IPS-20b (cell line): ENCODE results near the gene TSC2.

Source experiments
- H3K27ac ChIP-seq: one replicate; pipeline ENCODE4 v1.5.1; 2013; ENCODE audit warnings: low read length
- H3K27me3 ChIP-seq: 2 replicates; pipeline ENCODE4 v1.6.1; 2013; ENCODE audit warnings: mild to moderate bottlenecking, low read length, inconsistent platforms; ENCODE audit not compliant: insufficient read depth
- H3K36me3 ChIP-seq: 2 replicates; pipeline ENCODE4 v1.6.1; 2013; ENCODE audit warnings: low read depth, mild to moderate bottlenecking, inconsistent platforms, low read length, moderate library complexity; ENCODE audit not compliant: insufficient read depth
- H3K4me1 ChIP-seq: 2 replicates; pipeline ENCODE4 v1.6.1; 2013; ENCODE audit warnings: mild to moderate bottlenecking, control low read depth, inconsistent platforms, low read length, moderate library complexity; ENCODE audit not compliant: insufficient read depth
- H3K4me3 ChIP-seq: 2 replicates; pipeline ENCODE4 v1.5.1; 2013; ENCODE audit warnings: mild to moderate bottlenecking, low read length, inconsistent platforms
- H3K9ac ChIP-seq: 2 replicates; pipeline ENCODE4 v1.6.1; 2013; ENCODE audit warnings: low read depth, mild to moderate bottlenecking, inconsistent platforms, low read length, moderate library complexity
- H3K9me3 ChIP-seq: 2 replicates; pipeline ENCODE4 v1.6.1; 2013; ENCODE audit warnings: mild to moderate bottlenecking, low read depth, low read length, inconsistent platforms; ENCODE audit not compliant: insufficient read depth

The TSC2 gene

DNA sequence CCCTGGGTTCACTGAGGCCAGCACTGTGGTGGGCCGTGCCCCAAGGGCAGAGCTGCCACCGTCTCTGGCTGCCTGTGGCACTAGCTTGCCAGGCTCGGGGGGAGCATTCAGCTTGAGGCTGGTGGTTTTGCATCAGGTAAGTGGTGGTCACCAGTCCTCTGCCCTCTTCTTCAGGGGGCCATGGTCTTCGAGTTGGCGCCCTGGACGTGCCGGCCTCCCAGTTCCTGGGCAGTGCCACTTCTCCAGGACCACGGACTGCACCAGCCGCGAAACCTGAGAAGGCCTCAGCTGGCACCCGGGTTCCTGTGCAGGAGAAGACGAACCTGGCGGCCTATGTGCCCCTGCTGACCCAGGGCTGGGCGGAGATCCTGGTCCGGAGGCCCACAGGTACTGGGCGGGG is 32.2 kb downstream of the TSC2 start:
- Histone ChIP-seq H3K9me3 (no peaks in the 10 kb centered on the region), H3K27me3 (no peaks in the 10 kb centered on the region), H3K27ac (no peak overlapping the region), H3K36me3 (peaks cover 24% of the 10 kb centered on the region; the same call in 1 of the 2 replicates), H3K4me1 (no peaks in the 10 kb centered on the region), H3K4me3 (no peak overlapping the region), H3K9ac (no peak overlapping the region)

DNA sequence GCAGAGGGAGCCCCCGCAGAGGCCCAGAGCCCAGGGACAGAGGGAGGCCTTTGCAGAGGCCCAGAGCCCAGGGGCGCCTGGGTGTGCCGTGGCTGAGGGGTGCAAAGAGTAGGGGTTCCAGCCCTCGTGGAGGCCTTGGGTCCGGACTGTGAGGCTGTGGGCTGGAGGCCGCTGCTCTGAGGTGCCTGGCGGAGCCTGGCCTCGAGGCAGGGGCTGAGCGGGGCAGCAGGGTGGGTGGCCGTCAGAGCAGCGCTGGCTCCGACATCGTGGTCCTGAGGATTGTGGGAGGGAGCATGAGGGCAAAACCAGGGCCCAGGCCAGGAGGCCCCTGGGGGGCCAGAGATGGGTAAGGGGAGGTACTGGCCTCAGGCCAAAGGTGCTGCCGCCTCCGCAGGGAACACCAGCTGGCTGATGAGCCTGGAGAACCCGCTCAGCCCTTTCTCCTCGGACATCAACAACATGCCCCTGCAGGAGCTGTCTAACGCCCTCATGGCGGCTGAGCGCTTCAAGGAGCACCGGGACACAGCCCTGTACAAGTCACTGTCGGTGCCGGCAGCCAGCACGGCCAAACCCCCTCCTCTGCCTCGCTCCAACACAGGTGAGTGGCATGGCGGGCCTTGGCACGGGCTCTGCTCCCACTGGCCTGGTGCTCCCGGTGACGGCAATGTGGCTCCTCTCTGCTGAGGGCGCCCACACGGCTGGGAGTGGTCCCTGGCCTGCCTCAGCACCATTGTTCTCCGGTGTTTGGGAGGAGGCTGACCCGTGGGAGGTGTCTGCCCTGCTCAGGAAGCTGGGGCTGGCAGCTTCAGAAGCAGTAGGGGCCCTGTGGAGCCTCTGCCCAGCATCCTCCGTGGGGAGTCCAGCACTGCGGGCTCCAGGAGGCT is 33.7 kb downstream of the TSC2 start:
- Histone ChIP-seq H3K9ac (no peak overlapping the region), H3K36me3 (peaks cover 24% of the 10 kb centered on the region), H3K4me3 (no peak overlapping the region), H3K27ac (no peak overlapping the region), H3K27me3 (no peaks in the 10 kb centered on the region), H3K4me1 (no peaks in the 10 kb centered on the region), H3K9me3 (no peaks in the 10 kb centered on the region)

DNA sequence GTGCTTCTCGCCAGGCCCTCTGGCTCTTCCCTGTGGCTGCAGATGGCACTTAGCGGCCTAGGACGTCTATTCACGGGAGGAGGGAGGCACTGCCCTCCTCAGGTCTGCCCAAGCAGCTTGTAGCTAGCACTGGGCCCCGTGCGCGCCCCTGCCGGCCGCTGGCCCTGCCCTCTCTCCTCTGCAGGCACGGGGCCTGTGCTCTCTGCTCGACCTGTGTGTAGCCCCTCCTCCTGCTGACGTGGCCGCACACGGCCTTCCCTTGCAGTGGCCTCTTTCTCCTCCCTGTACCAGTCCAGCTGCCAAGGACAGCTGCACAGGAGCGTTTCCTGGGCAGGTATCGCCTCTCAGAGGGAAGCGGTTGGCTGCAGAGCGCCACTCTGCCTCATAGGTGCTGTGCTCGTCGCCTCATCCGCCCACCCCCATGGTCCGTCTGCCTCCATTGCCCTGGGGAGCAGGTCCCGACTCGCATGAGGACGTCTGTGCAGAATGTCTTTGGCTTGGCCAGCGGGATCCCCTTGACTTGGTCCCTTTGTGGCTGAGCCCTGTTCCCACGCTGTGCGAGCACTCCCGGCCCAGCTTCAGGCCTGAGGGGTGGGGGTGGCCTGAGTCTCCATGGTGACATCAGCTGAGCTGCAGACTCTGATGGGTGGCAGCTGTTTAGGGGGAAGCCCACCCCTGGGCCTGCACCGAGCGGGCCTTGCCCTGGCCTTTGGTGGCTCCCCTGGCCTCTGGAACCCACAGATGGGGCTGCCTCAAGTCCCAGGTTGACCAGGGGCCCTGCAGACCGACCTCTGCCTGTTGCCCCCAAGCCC is 34.6 kb downstream of the TSC2 start:
- Histone ChIP-seq H3K4me1 (no peaks in the 10 kb centered on the region), H3K36me3 (peaks cover 29% of the 10 kb centered on the region), H3K4me3 (no peak overlapping the region), H3K27me3 (no peaks in the 10 kb centered on the region), H3K9ac (no peak overlapping the region), H3K9me3 (no peaks in the 10 kb centered on the region), H3K27ac (no peak overlapping the region)

DNA sequence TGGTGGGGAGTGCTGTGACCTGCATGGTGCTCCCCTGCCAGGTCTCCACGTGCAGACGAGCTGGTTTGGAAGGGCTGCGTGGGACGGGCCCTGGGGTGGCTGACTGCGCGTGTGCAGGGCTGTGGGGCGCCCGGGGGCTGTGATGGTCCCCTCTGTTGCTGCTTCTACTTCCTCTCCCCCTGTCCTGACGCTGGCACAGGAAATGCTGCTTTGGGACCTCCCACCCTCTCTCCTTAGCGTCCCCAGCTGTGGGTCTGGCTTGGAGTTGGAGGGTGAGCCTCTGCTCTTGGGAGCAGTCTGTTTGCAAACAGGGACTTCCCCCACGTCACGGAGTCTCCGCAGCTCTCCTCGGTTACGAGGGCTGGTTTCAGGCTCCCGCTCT is 35.2 kb downstream of the TSC2 start:
- peaks cover 29% of the 10 kb centered on the region for H3K36me3 ChIP-seq
- H3K9me3 ChIP-seq: no peaks in the 10 kb centered on the region
- no peaks in the 10 kb centered on the region for H3K4me1 ChIP-seq
- H3K27ac ChIP-seq: no peak overlapping the region
- no peak overlapping the region for H3K9ac ChIP-seq
- H3K4me3 ChIP-seq: no peak overlapping the region
- no peaks in the 10 kb centered on the region for H3K27me3 ChIP-seq

DNA sequence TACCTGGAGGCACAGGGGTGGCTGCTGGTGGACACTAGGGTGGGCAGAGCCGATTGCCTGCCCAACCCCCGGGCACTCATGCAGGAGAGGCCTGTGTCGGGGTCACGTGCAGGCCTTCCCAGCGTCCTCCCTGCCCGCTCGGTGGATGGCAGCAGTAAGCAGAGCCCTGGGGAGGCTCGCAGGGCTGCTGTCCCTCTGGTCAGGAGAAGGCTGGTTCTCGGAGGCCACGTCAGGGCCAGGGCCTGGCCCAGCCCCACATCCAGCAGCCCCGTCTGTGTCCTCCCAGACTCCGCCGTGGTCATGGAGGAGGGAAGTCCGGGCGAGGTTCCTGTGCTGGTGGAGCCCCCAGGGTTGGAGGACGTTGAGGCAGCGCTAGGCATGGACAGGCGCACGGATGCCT is 35.6 kb downstream of the TSC2 start:
- Histone ChIP-seq H3K4me1 (no peaks in the 10 kb centered on the region), H3K4me3 (no peak overlapping the region), H3K9me3 (no peaks in the 10 kb centered on the region), H3K27me3 (no peaks in the 10 kb centered on the region), H3K27ac (no peak overlapping the region), H3K36me3 (peaks cover 30% of the 10 kb centered on the region), H3K9ac (no peak overlapping the region)

DNA sequence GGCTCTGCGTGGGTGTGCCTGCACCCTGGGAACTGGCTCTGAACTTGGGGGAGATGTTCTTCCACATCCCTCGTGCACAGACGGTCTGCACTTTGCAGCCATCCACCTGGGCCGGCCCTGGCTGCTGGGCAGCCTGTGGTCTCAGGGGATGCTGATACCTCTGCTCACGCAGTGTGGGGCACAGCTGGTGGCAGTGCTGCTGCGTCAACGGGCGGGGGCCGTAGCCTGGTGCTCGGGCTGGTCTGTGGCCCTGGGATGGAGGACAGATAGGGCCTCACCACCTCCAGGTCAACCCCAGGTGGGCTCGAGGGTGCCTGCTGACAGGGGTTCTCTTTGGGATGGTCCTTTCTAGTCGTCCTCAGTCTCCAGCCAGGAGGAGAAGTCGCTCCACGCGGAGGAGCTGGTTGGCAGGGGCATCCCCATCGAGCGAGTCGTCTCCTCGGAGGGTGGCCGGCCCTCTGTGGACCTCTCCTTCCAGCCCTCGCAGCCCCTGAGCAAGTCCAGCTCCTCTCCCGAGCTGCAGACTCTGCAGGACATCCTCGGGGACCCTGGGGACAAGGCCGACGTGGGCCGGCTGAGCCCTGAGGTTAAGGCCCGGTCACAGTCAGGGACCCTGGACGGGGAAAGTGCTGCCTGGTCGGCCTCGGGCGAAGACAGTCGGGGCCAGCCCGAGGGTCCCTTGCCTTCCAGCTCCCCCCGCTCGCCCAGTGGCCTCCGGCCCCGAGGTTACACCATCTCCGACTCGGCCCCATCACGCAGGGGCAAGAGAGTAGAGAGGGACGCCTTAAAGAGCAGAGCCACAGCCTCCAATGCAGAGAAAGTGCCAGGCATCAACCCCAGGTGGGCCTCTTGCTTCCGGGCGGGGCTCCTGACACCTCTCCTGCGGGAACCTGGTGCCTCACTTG is 36.3 kb downstream of the TSC2 start:
- H3K27me3 ChIP-seq: no peaks in the 10 kb centered on the region
- H3K36me3 ChIP-seq: peaks cover 32% of the 10 kb centered on the region
- H3K9me3 ChIP-seq: no peaks in the 10 kb centered on the region
- no peak overlapping the region for H3K4me3 ChIP-seq
- H3K27ac ChIP-seq: no peak overlapping the region
- no peaks in the 10 kb centered on the region for H3K4me1 ChIP-seq
- H3K9ac ChIP-seq: no peak overlapping the region

DNA sequence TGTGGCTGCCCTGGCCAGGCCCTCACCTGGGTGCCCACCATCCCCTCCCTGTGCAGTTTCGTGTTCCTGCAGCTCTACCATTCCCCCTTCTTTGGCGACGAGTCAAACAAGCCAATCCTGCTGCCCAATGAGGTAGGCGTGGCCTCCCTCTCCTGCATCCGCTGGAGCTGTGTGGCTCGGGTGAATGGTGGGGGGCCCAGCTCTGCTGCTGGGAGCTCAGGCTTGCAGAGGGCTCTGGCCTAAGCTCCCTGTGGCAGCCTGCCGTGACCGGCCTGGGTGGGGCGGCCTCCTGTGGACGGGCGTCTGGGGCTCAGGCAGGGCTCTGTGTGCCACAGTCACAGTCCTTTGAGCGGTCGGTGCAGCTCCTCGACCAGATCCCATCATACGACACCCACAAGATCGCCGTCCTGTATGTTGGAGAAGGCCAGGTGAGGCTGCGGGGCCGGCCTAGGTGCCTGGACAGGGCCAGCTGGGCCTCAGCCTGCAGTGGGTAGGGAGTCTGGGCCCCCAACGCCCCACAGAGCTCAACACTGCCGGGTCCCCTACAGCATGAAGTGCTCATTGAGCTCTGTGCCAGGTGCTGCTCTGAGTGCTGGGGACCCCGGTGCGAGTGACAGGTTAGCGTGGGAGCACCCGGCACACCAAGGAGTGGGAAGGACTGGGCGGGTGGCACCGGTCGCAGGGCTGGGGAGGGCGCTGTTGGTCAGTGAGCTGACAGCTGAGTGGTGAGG is 37.3 kb downstream of the TSC2 start:
- Histone ChIP-seq H3K36me3 (peaks cover 27% of the 10 kb centered on the region), H3K27ac (no peak overlapping the region), H3K9ac (no peak overlapping the region), H3K27me3 (no peaks in the 10 kb centered on the region), H3K4me3 (no peak overlapping the region), H3K9me3 (no peaks in the 10 kb centered on the region), H3K4me1 (no peaks in the 10 kb centered on the region)

DNA sequence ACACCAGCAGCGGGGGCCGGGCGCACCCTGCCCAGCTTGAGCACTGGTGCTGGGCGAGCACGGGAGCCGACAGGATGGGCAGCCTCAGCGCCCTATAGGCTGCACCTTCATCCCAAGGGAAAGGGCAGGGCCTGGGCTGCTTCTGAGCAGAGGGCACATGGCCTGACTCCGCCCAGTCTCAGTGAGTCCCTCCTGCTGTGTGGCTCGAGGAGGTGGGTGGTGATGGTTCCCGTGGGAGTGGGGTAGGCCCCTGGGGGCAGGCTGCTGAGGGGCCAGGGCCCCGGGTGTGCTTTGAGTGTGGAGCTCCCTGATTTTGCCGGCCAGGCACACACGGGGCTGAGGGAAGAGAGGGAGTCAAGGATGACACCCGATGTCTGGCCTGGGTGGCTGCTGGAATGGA is 37.9 kb downstream of the TSC2 start:
- H3K9ac ChIP-seq: no peak overlapping the region

DNA sequence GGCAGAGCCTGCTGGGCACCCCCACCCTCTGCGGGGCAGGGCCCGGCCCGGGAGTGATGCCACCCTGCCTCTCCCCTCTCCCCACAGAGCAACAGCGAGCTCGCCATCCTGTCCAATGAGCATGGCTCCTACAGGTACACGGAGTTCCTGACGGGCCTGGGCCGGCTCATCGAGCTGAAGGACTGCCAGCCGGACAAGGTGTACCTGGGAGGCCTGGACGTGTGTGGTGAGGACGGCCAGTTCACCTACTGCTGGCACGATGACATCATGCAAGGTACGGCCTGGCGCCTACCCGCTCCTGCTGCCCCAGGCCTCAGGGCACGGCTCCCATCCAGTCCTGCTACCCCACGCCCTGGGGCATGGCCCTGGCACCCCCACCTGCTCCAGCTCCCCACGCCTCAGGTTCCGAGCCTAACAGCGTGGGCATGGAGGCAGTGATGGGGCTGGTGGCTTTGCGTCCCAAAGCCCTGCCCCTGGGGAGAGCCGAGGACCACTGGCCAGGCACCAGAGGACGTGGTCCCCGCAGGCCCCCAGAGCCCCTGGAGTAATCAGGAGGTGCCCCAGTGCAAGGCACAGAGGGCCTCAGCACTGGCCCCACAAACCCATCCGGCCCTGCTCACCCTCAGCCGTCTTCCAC is 38.4 kb downstream of the TSC2 start:
- no peaks in the 10 kb centered on the region for H3K27me3 ChIP-seq
- no peaks in the 10 kb centered on the region for H3K9me3 ChIP-seq
- no peak overlapping the region for H3K27ac ChIP-seq
- H3K4me3 ChIP-seq: no peak overlapping the region
- H3K36me3 ChIP-seq: peaks cover 27% of the 10 kb centered on the region
- no peak overlapping the region for H3K9ac ChIP-seq
- H3K4me1 ChIP-seq: no peaks in the 10 kb centered on the region

More for the DNA sequence above, 37.9 kb downstream of the TSC2 start:
- H3K27ac ChIP-seq: no peak overlapping the region
- no peaks in the 10 kb centered on the region for H3K27me3 ChIP-seq
- H3K4me1 ChIP-seq: no peaks in the 10 kb centered on the region
- no peak overlapping the region for H3K4me3 ChIP-seq
- peaks cover 27% of the 10 kb centered on the region for H3K36me3 ChIP-seq
- H3K9me3 ChIP-seq: no peaks in the 10 kb centered on the region

DNA sequence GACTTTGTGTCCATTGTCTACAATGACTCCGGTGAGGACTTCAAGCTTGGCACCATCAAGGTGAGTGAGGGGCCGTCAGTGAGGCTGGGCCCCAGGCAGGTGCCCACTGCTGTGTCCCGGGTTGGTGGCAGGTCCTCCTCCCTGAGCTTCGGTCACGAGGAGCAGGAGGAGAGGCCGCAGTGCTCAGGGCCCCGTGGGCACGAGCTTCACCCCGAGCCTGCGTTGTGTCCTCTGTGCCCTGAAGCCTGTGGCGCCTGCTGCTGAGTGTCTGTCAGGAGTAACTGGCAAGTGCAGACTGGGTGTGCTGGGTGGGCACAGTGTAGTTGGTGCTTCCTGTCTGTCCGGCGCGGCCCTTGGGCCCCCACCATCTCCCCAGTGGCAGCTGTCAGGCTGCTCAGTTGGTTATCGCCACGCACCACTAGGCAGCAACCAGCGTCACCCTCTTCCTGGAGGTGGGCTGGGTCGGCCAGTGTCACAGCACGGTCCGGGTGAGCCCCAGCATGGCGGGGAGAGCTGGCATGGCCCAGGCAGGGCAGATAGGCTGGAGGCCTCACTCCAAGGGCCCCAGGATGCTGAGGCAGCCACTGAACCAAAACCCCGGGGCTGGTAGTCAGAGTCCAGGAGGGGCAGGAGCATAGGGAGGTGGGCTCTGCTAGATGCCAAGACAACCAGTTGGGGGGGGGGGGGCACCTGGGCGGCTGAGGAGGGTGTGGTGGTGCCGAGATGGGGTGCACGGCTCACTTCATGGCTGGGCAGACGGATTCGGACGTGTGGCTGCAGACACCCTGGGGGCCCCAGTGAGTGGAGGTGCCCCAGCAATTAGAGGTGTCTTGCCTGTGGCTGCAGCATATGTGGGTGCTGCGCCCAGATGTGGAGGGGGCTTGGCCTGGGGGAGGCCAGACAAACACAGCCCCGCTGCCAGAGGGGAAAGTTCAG is 39.3 kb downstream of the TSC2 start:
- Histone ChIP-seq H3K4me3 (no peak overlapping the region), H3K27ac (no peak overlapping the region), H3K9ac (no peak overlapping the region)

More for the DNA sequence above, 39.3 kb downstream of the TSC2 start:
- Histone ChIP-seq H3K4me1 (no peaks in the 10 kb centered on the region; the same call in 1 of the 2 replicates), H3K9me3 (no peaks in the 10 kb centered on the region), H3K36me3 (peaks cover 21% of the 10 kb centered on the region), H3K27me3 (no peaks in the 10 kb centered on the region)
